ENCODE results near the gene TMEM184A.
"Not testable (repeated sequence)": the region's sequence is repeated elsewhere in the genome, so short reads cannot be mapped to it uniquely, and the experiment has no call there.

The TMEM184A gene

GRCh38 chr7:1516586-1517251 lies 39.3 kb downstream of the TMEM184A start:
- no peak for DNase-seq (ENCODE audit: low read depth)
- TF ChIP-seq CTCF (conservative IDR thresholded peaks at IDR 0.05; ENCODE audit: low read length): no peak
- H3K4me3 ChIP-seq (ENCODE audit: low read length): no peak overlapping the region

- DNase-seq (ENCODE audit: low read depth); H3K4me3 ChIP-seq (ENCODE audit: low read length): not testable (repeated sequence)
Measured at GRCh38 chr7:1515509-1515967, 40.5 kb downstream of the TMEM184A start.

GRCh38 chr7:1514995-1515401 lies 41.0 kb downstream of the TMEM184A start:
- no peak for DNase-seq (ENCODE audit: low read depth)
- TF ChIP-seq CTCF (conservative IDR thresholded peaks at IDR 0.05; ENCODE audit: low read length): no peak

GRCh38 chr7:1514407-1514806 lies 41.6 kb downstream of the TMEM184A start:
- DNase-seq (ENCODE audit: low read depth): no peak
- TF ChIP-seq CTCF (conservative IDR thresholded peaks at IDR 0.05; ENCODE audit: low read length): no peak
- H3K4me3 ChIP-seq (ENCODE audit: low read length): no peak overlapping the region

More at GRCh38 chr7:1514995-1515401, 41.0 kb downstream of the TMEM184A start:
- H3K4me3 ChIP-seq (ENCODE audit: low read length): no peak overlapping the region

GRCh38 chr7:1513657-1514095 lies 42.3 kb downstream of the TMEM184A start:
- TF ChIP-seq CTCF (conservative IDR thresholded peaks at IDR 0.05; ENCODE audit: low read length): no peak
- no peak overlapping the region for H3K4me3 ChIP-seq (ENCODE audit: low read length)
- DNase-seq (ENCODE audit: low read depth): no peak

GRCh38 chr7:1512781-1513656 lies 43.0 kb downstream of the TMEM184A start:
- no peak for TF ChIP-seq CTCF (conservative IDR thresholded peaks at IDR 0.05; ENCODE audit: low read length)
- no peak overlapping the region for H3K4me3 ChIP-seq (ENCODE audit: low read length)
- DNase-seq (ENCODE audit: low read depth): peak; percentile 67

- no peak for DNase-seq (ENCODE audit: low read depth)
- no peak for TF ChIP-seq CTCF (conservative IDR thresholded peaks at IDR 0.05; ENCODE audit: low read length)
- H3K4me3 ChIP-seq (ENCODE audit: low read length): no peak overlapping the region
Measured at GRCh38 chr7:1511444-1512422, 44.3 kb downstream of the TMEM184A start.

Measured in AG10803 (cell line).